HCT116 (cell line): ENCODE measurements around the gene SPACA9. TPM values are rescaled to one million over a fixed set of nuclear protein-coding genes. Genes with fewer than 3 reads are reported as not detected.

Source experiments
- ATAC-seq: fragments of 200-7000 bp; cut with Tn5 transposase; 2 replicates; pipeline ENCODE4 v1.9.1; 2020; ENCODE audit warnings: mild to moderate bottlenecking, moderate library complexity
- BruUV-seq: library from RNA; stranded (reverse); fragments of 400-500 nt; replicated peaks from 2 replicates; lab custom pipeline; 2021; lab: Mats Ljungman, UMichigan
- CTCF ChIA-PET: fragments of 300-600 bp; sonication (Branson Sonifier 250); formaldehyde crosslinking; loops from one replicate; lab custom pipeline; 2021; ENCODE audit warnings: antibody characterized with exemption; lab: Charles Lee
- POLR2A ChIA-PET: fragments of 300-600, 350-600 bp; sonication (Branson Sonifier 250); formaldehyde crosslinking; loops from one replicate; lab custom pipeline; 2021; ENCODE audit warnings: antibody characterized with exemption; lab: Charles Lee
- RAD21 ChIA-PET, 2 experiments: fragments of 300-600 bp; sonication (Branson Sonifier 250); formaldehyde crosslinking; loops; one replicate each; lab custom pipeline; 2023; ENCODE audit warnings: low total read pairs in 2 of 2; ENCODE audit not compliant: uncharacterized antibody in 2 of 2, unreplicated experiment in 2 of 2, low non-redundant PET in 1 of 2; lab: Charles Lee
- DNase-seq: peaks from one replicate; pipeline ENCODE4 v3.0.0-alpha.2; 2010; ENCODE audit warnings: low read depth, low spot score
- H2AFZ ChIP-seq: fragments of 200-600 bp; shearing (Covaris generic), sonication (generic); 2 replicates; pipeline ENCODE4 v1.6.1; 2017; ENCODE audit warnings: low read depth, mixed run types, mixed read lengths, antibody characterized with exemption, low read length; ENCODE audit not compliant: poor library complexity, severe bottlenecking
- H3K27ac ChIP-seq: 2 replicates; pipeline ENCODE4 v1.5.1; 2012; ENCODE audit warnings: low read depth, low read length
- H3K27me3 ChIP-seq: fragments of 200-600 bp; sonication (generic); 2 replicates; pipeline ENCODE4 v1.6.1; 2016; ENCODE audit warnings: mixed run types, low read length, mixed read lengths; ENCODE audit not compliant: insufficient read depth
- H3K36me3 ChIP-seq, 2 experiments: fragments of 200-500 bp in 1 of 2; fragments of 200-600 bp in 1 of 2; sonication (Bioruptor generic) in 1 of 2; sonication (generic) in 1 of 2; 2 replicates each; pipeline versions ENCODE4 v1.5.1 to v1.6.1; 2014 to 2016; ENCODE audit warnings: low read length in 2 of 2, inconsistent platforms in 1 of 2, mixed read lengths in 1 of 2, mixed run types in 1 of 2; ENCODE audit not compliant: insufficient read depth in 2 of 2, control insufficient read depth in 1 of 2
- H3K4me1 ChIP-seq, 2 experiments: fragments of 200-600 bp in 1 of 2; sonication (generic) in 1 of 2; 2 replicates each; pipeline versions ENCODE4 v1.5.1 to v1.6.1; 2012 to 2017; ENCODE audit warnings: low read length in 2 of 2, inconsistent platforms in 1 of 2, mild to moderate bottlenecking in 1 of 2, mixed read lengths in 1 of 2, mixed run types in 1 of 2, moderate library complexity in 1 of 2; ENCODE audit not compliant: insufficient read depth in 2 of 2, control insufficient read depth in 1 of 2
- H3K4me2 ChIP-seq: fragments of 200-600 bp; sonication (generic); 2 replicates; pipeline ENCODE4 v1.6.1; 2017; ENCODE audit warnings: mixed run types, low read length, mixed read lengths
- H3K4me3 ChIP-seq, 2 experiments: fragments of 200-600 bp in 1 of 2; sonication (generic) in 1 of 2; replicated peaks in 1 of 2; 2 replicates each; pipeline ENCODE4 v1.5.1; 2011 to 2016; ENCODE audit warnings: low read length in 2 of 2, control low read depth in 1 of 2, low read depth in 1 of 2, mild to moderate bottlenecking in 1 of 2, mixed read lengths in 1 of 2, mixed run types in 1 of 2
- H3K79me2 ChIP-seq: fragments of 200-600 bp; sonication (generic); 2 replicates; pipeline ENCODE4 v1.6.1; 2017; ENCODE audit warnings: mild to moderate bottlenecking, mixed run types, low read length, moderate library complexity, mixed read lengths; ENCODE audit not compliant: insufficient read depth
- H3K9ac ChIP-seq: fragments of 200-600 bp; sonication (generic); 2 replicates; pipeline ENCODE4 v1.6.1; 2016; ENCODE audit warnings: low read length, mixed read lengths
- H3K9me2 ChIP-seq: fragments of 200-600 bp; sonication (generic), shearing (Covaris generic); 2 replicates; pipeline ENCODE4 v1.6.1; 2017; ENCODE audit warnings: mixed run types, mild to moderate bottlenecking, moderate library complexity; ENCODE audit not compliant: insufficient read depth
- H3K9me3 ChIP-seq, 2 experiments: fragments of 200-500 bp in 1 of 2; fragments of 200-600 bp in 1 of 2; sonication (Bioruptor generic) in 1 of 2; sonication (generic) in 1 of 2; 2 replicates each; pipeline ENCODE4 v1.6.1; 2014 to 2017; ENCODE audit warnings: low read length in 2 of 2, mixed read lengths in 2 of 2, inconsistent platforms in 1 of 2, low read depth in 1 of 2, mild to moderate bottlenecking in 1 of 2, mixed run types in 1 of 2, moderate library complexity in 1 of 2; ENCODE audit not compliant: control insufficient read depth in 1 of 2, insufficient read depth in 1 of 2
- H4K20me1 ChIP-seq: fragments of 200-600 bp; sonication (generic), shearing (Covaris generic); 2 replicates; pipeline ENCODE4 v1.6.1; 2017; ENCODE audit warnings: mixed run types, mild to moderate bottlenecking, moderate library complexity; ENCODE audit not compliant: insufficient read depth
- CBX3 ChIP-seq: IDR thresholded peaks from 2 replicates; pipeline ENCODE4 v1.6.1; 2012; ENCODE audit warnings: low read depth
- CEBPB ChIP-seq: IDR thresholded peaks from 2 replicates; pipeline ENCODE4 v1.6.1; 2012; ENCODE audit warnings: low read depth
- CTCF ChIP-seq, 3 experiments: fragments of 200-600 bp in 1 of 3; sonication (generic) in 1 of 3; IDR thresholded peaks in 2 of 3; conservative IDR thresholded peaks in 1 of 3; 2 replicates each; pipeline ENCODE4 v1.5.1; 2012 to 2017; ENCODE audit warnings: low read depth in 2 of 3, low read length in 2 of 3, antibody characterized with exemption in 1 of 3, borderline replicate concordance in 1 of 3, control low read depth in 1 of 3, mild to moderate bottlenecking in 1 of 3, mixed read lengths in 1 of 3, mixed run types in 1 of 3, moderate library complexity in 1 of 3; ENCODE audit not compliant: insufficient read depth in 1 of 3
- EGR1 ChIP-seq: IDR thresholded peaks from 2 replicates; pipeline ENCODE4 v1.6.1; 2012; ENCODE audit warnings: low read depth
- ELF1 ChIP-seq: IDR thresholded peaks from 2 replicates; pipeline ENCODE4 v1.6.1; 2012; ENCODE audit warnings: low read depth, borderline replicate concordance
- EZH2 ChIP-seq: fragments of 200-600 bp; sonication (generic); IDR thresholded peaks from 2 replicates; pipeline ENCODE4 v1.6.1; 2017; ENCODE audit warnings: antibody characterized with exemption, mixed run types
- EZH2phosphoT487 ChIP-seq: fragments of 200-600 bp; IDR thresholded peaks from 2 replicates; pipeline ENCODE4 v1.6.1; 2018; ENCODE audit warnings: antibody characterized with exemption, borderline replicate concordance
- FOSL1 ChIP-seq: IDR thresholded peaks from 2 replicates; pipeline ENCODE4 v1.6.1; 2012; ENCODE audit warnings: low read depth
- MAX ChIP-seq: IDR thresholded peaks from 2 replicates; pipeline ENCODE4 v1.6.1; 2012
- POLR2A ChIP-seq: IDR thresholded peaks from 2 replicates; pipeline ENCODE4 v1.7.0; 2011; ENCODE audit warnings: borderline replicate concordance; ENCODE audit not compliant: insufficient read depth, insufficient read length; ENCODE audit errors: extremely low read depth
- POLR2AphosphoS5 ChIP-seq: IDR thresholded peaks from 2 replicates; pipeline ENCODE4 v1.6.1; 2011; ENCODE audit warnings: mild to moderate bottlenecking, low read depth, low read length, moderate library complexity
- RAD21 ChIP-seq: IDR thresholded peaks from 2 replicates; pipeline ENCODE4 v1.6.1; 2012; ENCODE audit warnings: low read depth, mild to moderate bottlenecking
- SP1 ChIP-seq: IDR thresholded peaks from 2 replicates; pipeline ENCODE4 v1.6.1; 2012; ENCODE audit warnings: low read depth
- SRF ChIP-seq: IDR thresholded peaks from 2 replicates; pipeline ENCODE4 v1.6.1; 2012; ENCODE audit warnings: low read depth
- TCF7L2 ChIP-seq: IDR thresholded peaks from 2 replicates; pipeline ENCODE4 v1.7.0; 2011; ENCODE audit warnings: borderline replicate concordance, inconsistent platforms; ENCODE audit not compliant: insufficient read depth, insufficient read length; ENCODE audit errors: extremely low read depth
- YY1 ChIP-seq: IDR thresholded peaks from 2 replicates; pipeline ENCODE4 v1.6.1; 2011; ENCODE audit warnings: low read length, low read depth, moderate library complexity, mild to moderate bottlenecking; ENCODE audit not compliant: insufficient replicate concordance; ENCODE audit errors: extremely low read depth
- ZBTB33 ChIP-seq: IDR thresholded peaks from 2 replicates; pipeline ENCODE4 v1.6.1; 2011; ENCODE audit warnings: mild to moderate bottlenecking, low read length, moderate library complexity; ENCODE audit not compliant: insufficient replicate concordance; ENCODE audit errors: extremely low read depth
- intact Hi-C: fragments of 100-400 bp; cut with micrococcal nuclease; formaldehyde crosslinking; loops from 2 replicates; pipeline ENCODE4 v1.10.0; 2022
- total RNA-seq: library from RNA; stranded (reverse); gene quantifications from one replicate; pipeline ENCODE4 v1.2.1, GENCODE V29; 2021; ENCODE audit not compliant: unreplicated experiment

SPACA9 gene
- total RNA-seq, 1 experiment from 2014 or later: 8.0 TPM

DNA sequence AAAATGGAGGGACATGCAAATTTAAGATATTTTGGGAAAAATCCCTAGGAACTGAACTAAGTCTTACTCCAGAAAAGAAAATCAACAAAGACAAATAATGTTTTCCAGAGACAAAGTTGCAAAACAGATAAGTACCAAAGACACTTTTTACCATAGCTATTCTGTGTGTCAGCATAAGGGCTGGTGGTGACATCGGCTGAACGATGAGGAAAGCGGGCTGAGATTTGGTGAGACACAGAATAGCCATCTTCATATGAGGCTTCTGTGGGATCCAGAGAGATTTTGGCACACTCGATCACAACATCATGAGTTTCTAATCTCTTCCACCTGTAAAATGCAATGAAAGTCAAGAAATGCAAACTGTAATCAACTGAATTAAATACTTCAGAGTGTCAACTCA, 33.4 kb downstream of the SPACA9 start (continued):
- TF ChIP-seq CTCF (IDR thresholded peaks at IDR 0.05 in 2 of 3, conservative IDR thresholded peaks at IDR 0.05 in 1 of 3; ENCODE audit: borderline replicate concordance in 1 of 3, insufficient read depth in 1 of 3, low read depth in 2 of 3, low read length in 2 of 3) (no peak), EGR1 (no peak), RAD21 (no peak), CEBPB (no peak), TCF7L2 (no peak), ZBTB33 (no peak), YY1 (no peak), POLR2AphosphoS5 (no peak), EZH2 (no peak), POLR2A (no peak)
- TF ChIP-seq, all 23 proteins: peak for 0

GRCh38 chr9:132914924-132915323, 36.2 kb downstream of the SPACA9 start:
- DNase-seq (no peak), ATAC-seq (no peak)
- Histone ChIP-seq H3K27ac (no peak overlapping the region), H3K9me2 (no peaks in the 10 kb centered on the region), H3K9me3 (no peaks in the 10 kb centered on the region), H2AFZ (no peak overlapping the region), H4K20me1 (no peaks in the 10 kb centered on the region), H3K27me3 (no peaks in the 10 kb centered on the region), H3K4me1 (no peaks in the 10 kb centered on the region), H3K4me3 (no peak overlapping the region), H3K4me2 (no peak overlapping the region), H3K9ac (no peak overlapping the region), H3K36me3 (peaks cover 12 to 14% of the 10 kb centered on the region in 2 experiments; a peak in 2 of 4 replicates), H3K79me2 (no peaks in the 10 kb centered on the region)
- ChIA-PET RAD21 (no interaction called here), POLR2A (no interaction called here), CTCF (interaction anchor here (0.8 kb wide), 1 partner anchor 13 kb away, joined by 3 read pairs; no protein-coding TSS in a partner anchor)
- intact Hi-C loops: no loop called here
- BruUV-seq: no TSS peak
- no peak for TF ChIP-seq CEBPB
- TF ChIP-seq FOSL1: no peak
- no peak for TF ChIP-seq MAX
- no peak for TF ChIP-seq ELF1
- TF ChIP-seq SP1: no peak
- TF ChIP-seq CBX3: no peak
- TF ChIP-seq CTCF (IDR thresholded peaks at IDR 0.05 in 2 of 3, conservative IDR thresholded peaks at IDR 0.05 in 1 of 3; ENCODE audit: borderline replicate concordance in 1 of 3, insufficient read depth in 1 of 3, low read depth in 2 of 3, low read length in 2 of 3): no peak
- TF ChIP-seq SRF: no peak
- TF ChIP-seq ZBTB33: no peak
- TF ChIP-seq EZH2phosphoT487: no peak
